ENCODE results near the gene RNF220.

Gene RNF220

GRCh38 chr1:44524655-44525500 lies 119.8 kb downstream of the RNF220 start:
- no CpG with 5 or more reads among the region's 20 CpGs for WGBS (ENCODE audit: insufficient coverage, insufficient read length)
- peaks cover 19% of the 10 kb centered on the region for H3K4me1 ChIP-seq (ENCODE audit: control insufficient read depth, insufficient read depth, low read length)
- H3K9me3 ChIP-seq (ENCODE audit: control insufficient read depth, insufficient read depth, low read length) = no peaks in the 10 kb centered on the region
- no peak overlapping the region; the same call in 1 of the 2 replicates for H3K4me3 ChIP-seq (ENCODE audit: low read length)
- no peaks in the 10 kb centered on the region for H3K27me3 ChIP-seq (ENCODE audit: control insufficient read depth, insufficient read depth, low read length)
- H3K27ac ChIP-seq (ENCODE audit: low read length) = no peak overlapping the region
- DNase-seq (ENCODE audit: low read depth, low spot score) = no peak
- H3K36me3 ChIP-seq (ENCODE audit: control insufficient read depth, insufficient read depth, low read length) = no peaks in the 10 kb centered on the region

DNA sequence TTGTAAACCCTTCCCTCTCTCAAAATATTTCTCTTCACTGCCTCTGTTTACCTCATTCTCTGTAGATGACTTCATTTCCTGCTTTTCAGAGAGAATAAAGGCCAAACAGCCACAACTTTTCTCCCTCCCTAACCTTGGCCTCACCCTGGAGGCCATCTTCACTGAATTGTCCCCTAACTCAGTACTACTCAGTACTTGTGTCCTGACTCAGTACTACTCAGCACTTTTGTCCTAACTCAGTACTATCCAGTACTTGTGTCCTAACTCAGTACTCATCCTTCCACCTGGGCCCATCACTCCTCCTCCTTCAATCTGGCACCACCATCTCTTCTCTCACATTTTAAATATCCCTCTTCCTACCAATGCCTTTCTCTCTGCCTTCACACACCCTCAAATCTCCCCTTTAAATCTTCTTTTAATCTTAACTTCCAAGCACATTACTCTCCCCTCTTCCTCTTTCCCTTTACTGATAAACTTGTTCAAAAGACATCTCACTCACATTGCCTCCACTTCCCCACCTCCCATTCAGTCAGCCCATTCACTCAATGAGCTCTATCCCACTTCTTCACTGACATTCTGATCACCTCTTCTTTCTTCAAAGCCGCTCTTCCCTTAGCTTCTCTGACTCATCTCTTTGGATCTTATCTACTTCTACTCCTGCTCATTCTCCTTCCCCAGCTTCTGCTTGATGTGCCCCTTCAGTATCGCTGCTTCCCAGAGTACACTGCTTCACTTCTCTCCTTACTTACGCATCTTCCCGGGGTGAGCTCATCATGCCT lies 121.4 kb downstream of the RNF220 start:
- H3K4me1 ChIP-seq (ENCODE audit: control insufficient read depth, insufficient read depth, low read length) = peaks cover 19% of the 10 kb centered on the region
- no peak overlapping the region for H3K27ac ChIP-seq (ENCODE audit: low read length)
- H3K27me3 ChIP-seq (ENCODE audit: control insufficient read depth, insufficient read depth, low read length) = no peaks in the 10 kb centered on the region
- H3K36me3 ChIP-seq (ENCODE audit: control insufficient read depth, insufficient read depth, low read length) = no peaks in the 10 kb centered on the region
- no peak overlapping the region for H3K4me3 ChIP-seq (ENCODE audit: low read length)
- no CpG with 5 or more reads among the region's 4 CpGs for WGBS (ENCODE audit: insufficient coverage, insufficient read length)
- no peak for DNase-seq (ENCODE audit: low read depth, low spot score)
- no peaks in the 10 kb centered on the region for H3K9me3 ChIP-seq (ENCODE audit: control insufficient read depth, insufficient read depth, low read length)

GRCh38 chr1:44531785-44532566 lies 126.9 kb downstream of the RNF220 start:
- no peak for DNase-seq (ENCODE audit: low read depth, low spot score)
- H3K4me3 ChIP-seq (ENCODE audit: low read length) = no peak overlapping the region

GRCh38 chr1:44532567-44532944 lies 127.5 kb downstream of the RNF220 start:
- WGBS (ENCODE audit: insufficient coverage, insufficient read length) = no CpG with 5 or more reads among the region's 3 CpGs
- no peak overlapping the region for H3K27ac ChIP-seq (ENCODE audit: low read length)

More at GRCh38 chr1:44531785-44532566, 126.9 kb downstream of the RNF220 start:
- no CpG with 5 or more reads among the region's 4 CpGs for WGBS (ENCODE audit: insufficient coverage, insufficient read length)
- Histone ChIP-seq H3K27me3 (ENCODE audit: control insufficient read depth, insufficient read depth, low read length) (no peaks in the 10 kb centered on the region), H3K27ac (ENCODE audit: low read length) (no peak overlapping the region), H3K9me3 (ENCODE audit: control insufficient read depth, insufficient read depth, low read length) (no peaks in the 10 kb centered on the region), H3K36me3 (ENCODE audit: control insufficient read depth, insufficient read depth, low read length) (no peaks in the 10 kb centered on the region), H3K4me1 (ENCODE audit: control insufficient read depth, insufficient read depth, low read length) (peaks cover 10% of the 10 kb centered on the region; the same call in 1 of the 2 replicates)

DNA sequence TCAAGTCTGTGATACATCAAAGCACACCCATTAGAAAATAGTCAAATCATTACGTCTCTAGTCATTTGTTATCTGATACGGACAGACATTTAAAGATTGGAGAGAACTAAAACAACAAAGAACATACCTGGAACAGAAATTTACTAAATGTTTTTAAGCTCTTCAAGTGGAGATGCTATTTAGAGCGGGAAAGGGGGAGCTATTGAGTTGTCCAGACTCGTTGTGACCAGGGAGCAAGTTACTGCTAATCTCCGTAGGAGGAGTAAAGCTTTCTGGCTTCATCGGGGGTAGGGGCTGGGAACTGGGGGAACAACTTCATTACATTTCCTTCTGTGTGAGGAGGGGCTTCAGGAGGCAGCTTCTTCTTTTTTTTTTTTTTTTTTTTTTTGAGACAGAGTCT lies 129.7 kb downstream of the RNF220 start:
- DNase-seq (ENCODE audit: low read depth, low spot score) = no peak
- Histone ChIP-seq H3K4me3 (ENCODE audit: low read length) (no peak overlapping the region), H3K4me1 (ENCODE audit: control insufficient read depth, insufficient read depth, low read length) (peaks cover 12% of the 10 kb centered on the region; the same call in 1 of the 2 replicates), H3K27ac (ENCODE audit: low read length) (no peak overlapping the region), H3K27me3 (ENCODE audit: control insufficient read depth, insufficient read depth, low read length) (no peaks in the 10 kb centered on the region), H3K9me3 (ENCODE audit: control insufficient read depth, insufficient read depth, low read length) (no peaks in the 10 kb centered on the region), H3K36me3 (ENCODE audit: control insufficient read depth, insufficient read depth, low read length) (no peaks in the 10 kb centered on the region)
- WGBS (ENCODE audit: insufficient coverage, insufficient read length) = no CpG with 5 or more reads among the region's 6 CpGs

More at GRCh38 chr1:44532567-44532944, 127.5 kb downstream of the RNF220 start:
- Histone ChIP-seq H3K4me1 (ENCODE audit: control insufficient read depth, insufficient read depth, low read length) (peaks cover 12% of the 10 kb centered on the region; the same call in 1 of the 2 replicates), H3K4me3 (ENCODE audit: low read length) (no peak overlapping the region), H3K27me3 (ENCODE audit: control insufficient read depth, insufficient read depth, low read length) (no peaks in the 10 kb centered on the region), H3K9me3 (ENCODE audit: control insufficient read depth, insufficient read depth, low read length) (no peaks in the 10 kb centered on the region), H3K36me3 (ENCODE audit: control insufficient read depth, insufficient read depth, low read length) (no peaks in the 10 kb centered on the region)
- no peak for DNase-seq (ENCODE audit: low read depth, low spot score)

GRCh38 chr1:44536357-44537209 lies 131.5 kb downstream of the RNF220 start:
- H3K27me3 ChIP-seq (ENCODE audit: control insufficient read depth, insufficient read depth, low read length) = no peaks in the 10 kb centered on the region
- no peaks in the 10 kb centered on the region for H3K9me3 ChIP-seq (ENCODE audit: control insufficient read depth, insufficient read depth, low read length)
- WGBS (ENCODE audit: insufficient coverage, insufficient read length) = no CpG with 5 or more reads among the region's 18 CpGs
- no peak overlapping the region for H3K27ac ChIP-seq (ENCODE audit: low read length)
- H3K36me3 ChIP-seq (ENCODE audit: control insufficient read depth, insufficient read depth, low read length) = no peaks in the 10 kb centered on the region
- no peak overlapping the region for H3K4me3 ChIP-seq (ENCODE audit: low read length)
- peaks cover 13% of the 10 kb centered on the region; the same call in 1 of the 2 replicates for H3K4me1 ChIP-seq (ENCODE audit: control insufficient read depth, insufficient read depth, low read length)
- DNase-seq (ENCODE audit: low read depth, low spot score) = no peak

GRCh38 chr1:44537538-44537937 lies 132.5 kb downstream of the RNF220 start:
- H3K27me3 ChIP-seq (ENCODE audit: control insufficient read depth, insufficient read depth, low read length) = no peaks in the 10 kb centered on the region
- H3K36me3 ChIP-seq (ENCODE audit: control insufficient read depth, insufficient read depth, low read length) = no peaks in the 10 kb centered on the region
- DNase-seq (ENCODE audit: low read depth, low spot score) = no peak
- H3K4me1 ChIP-seq (ENCODE audit: control insufficient read depth, insufficient read depth, low read length) = peaks cover 16% of the 10 kb centered on the region; the same call in 1 of the 2 replicates
- WGBS (ENCODE audit: insufficient coverage, insufficient read length) = no CpG with 5 or more reads among the region's 6 CpGs
- no peak overlapping the region for H3K27ac ChIP-seq (ENCODE audit: low read length)
- no peaks in the 10 kb centered on the region for H3K9me3 ChIP-seq (ENCODE audit: control insufficient read depth, insufficient read depth, low read length)
- H3K4me3 ChIP-seq (ENCODE audit: low read length) = no peak overlapping the region

- Histone ChIP-seq H3K4me3 (ENCODE audit: low read length) (no peak overlapping the region), H3K27me3 (ENCODE audit: control insufficient read depth, insufficient read depth, low read length) (no peaks in the 10 kb centered on the region), H3K4me1 (ENCODE audit: control insufficient read depth, insufficient read depth, low read length) (peaks cover 12% of the 10 kb centered on the region; the same call in 1 of the 2 replicates), H3K27ac (ENCODE audit: low read length) (no peak overlapping the region), H3K9me3 (ENCODE audit: control insufficient read depth, insufficient read depth, low read length) (no peaks in the 10 kb centered on the region), H3K36me3 (ENCODE audit: control insufficient read depth, insufficient read depth, low read length) (no peaks in the 10 kb centered on the region)
- DNase-seq (ENCODE audit: low read depth, low spot score) = no peak
- WGBS (ENCODE audit: insufficient coverage, insufficient read length) = no CpG with 5 or more reads among the region's 3 CpGs
These were observed 132.9 kb downstream of the RNF220 start for GRCh38 chr1:44537956-44538355.

DNA sequence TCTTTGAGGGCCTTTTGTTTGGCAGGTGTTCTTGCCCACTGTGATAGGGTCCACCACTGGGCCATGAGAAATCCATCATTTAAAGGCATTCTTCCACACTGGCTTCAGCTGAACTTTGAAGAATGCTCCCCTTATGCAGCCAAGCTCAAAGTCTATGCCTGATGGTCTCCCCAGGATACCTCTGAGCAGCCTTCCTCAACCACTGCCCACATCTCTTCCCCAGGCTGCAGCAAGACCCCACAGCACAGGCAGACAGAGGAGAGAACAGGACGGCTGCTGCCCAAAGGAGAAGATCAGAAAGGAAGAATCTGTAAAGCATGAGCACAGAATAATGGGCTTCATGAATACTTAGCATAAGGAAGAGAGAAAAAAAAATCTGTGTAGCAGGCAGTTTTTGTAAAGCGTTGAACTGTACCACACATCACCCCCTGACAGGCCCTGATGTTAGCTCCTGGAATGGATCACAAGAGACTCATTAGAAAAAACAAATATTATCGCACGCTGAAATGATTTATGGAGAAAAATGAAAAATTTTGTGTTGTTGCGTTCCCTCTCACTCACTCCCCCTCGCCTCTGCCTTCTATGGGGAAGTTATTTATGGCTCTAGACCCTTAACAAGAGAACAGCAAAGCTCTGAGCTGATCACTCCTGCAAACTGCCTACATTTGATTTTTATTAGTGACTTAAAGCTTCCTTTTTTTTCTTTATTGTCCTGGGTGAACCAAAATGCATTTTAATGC lies 135.1 kb downstream of the RNF220 start:
- no CpG with 5 or more reads among the region's 6 CpGs for WGBS (ENCODE audit: insufficient coverage, insufficient read length)
- no peak for DNase-seq (ENCODE audit: low read depth, low spot score)
- Histone ChIP-seq H3K27me3 (ENCODE audit: control insufficient read depth, insufficient read depth, low read length) (no peaks in the 10 kb centered on the region), H3K4me3 (ENCODE audit: low read length) (no peak overlapping the region), H3K4me1 (ENCODE audit: control insufficient read depth, insufficient read depth, low read length) (peaks cover 16% of the 10 kb centered on the region; the same call in 1 of the 2 replicates), H3K27ac (ENCODE audit: low read length) (no peak overlapping the region), H3K36me3 (ENCODE audit: control insufficient read depth, insufficient read depth, low read length) (no peaks in the 10 kb centered on the region), H3K9me3 (ENCODE audit: control insufficient read depth, insufficient read depth, low read length) (no peaks in the 10 kb centered on the region)
